Stimulated activated CD4-positive, alpha-beta T cell treated with anti-CD3 and anti-CD28 coated beads, Interleukin-2, amount 100 ng/mL, for 24 hours (primary cell): ENCODE results near the gene SNED1.
"Not testable (repeated sequence)": the region's sequence is repeated elsewhere in the genome, so short reads cannot be mapped to it uniquely, and the experiment has no call there.

Experiments
- DNase-seq, 2 donors: peaks; one replicate each; pipeline ENCODE4 v3.0.0-alpha.2; 2020

SNED1 gene

GRCh38 chr2:240972636-240973521, 25.5 kb upstream of the SNED1 start:
- no peak for DNase-seq

GRCh38 chr2:240974771-240975572, 23.4 kb upstream of the SNED1 start:
- no peak for DNase-seq

GRCh38 chr2:240975903-240976302, 22.5 kb upstream of the SNED1 start:
- DNase-seq, result not testable (repeated sequence)

- DNase-seq, result no peak
Measured at GRCh38 chr2:240981280-240981679, 17.1 kb upstream of the SNED1 start.

GRCh38 chr2:240981871-240982800, 16.3 kb upstream of the SNED1 start:
- no peak for DNase-seq

- DNase-seq, result no peak
Measured at GRCh38 chr2:240982821-240983281, 15.6 kb upstream of the SNED1 start.

- peak in 1 of 2 donors; percentile 48 for DNase-seq
Measured at GRCh38 chr2:240983361-240983995, 14.9 kb upstream of the SNED1 start.

- DNase-seq, result no peak
Measured at GRCh38 chr2:240983996-240984498, 14.4 kb upstream of the SNED1 start.

GRCh38 chr2:240985881-240986786, 12.3 kb upstream of the SNED1 start:
- no peak for DNase-seq

- DNase-seq, result no peak
Measured at GRCh38 chr2:240986787-240987411, 11.5 kb upstream of the SNED1 start.

GRCh38 chr2:240987588-240987987, 10.8 kb upstream of the SNED1 start:
- DNase-seq, result no peak

GRCh38 chr2:240988146-240988545, 10.3 kb upstream of the SNED1 start:
- no peak for DNase-seq

GRCh38 chr2:240988571-240989271, 9.7 kb upstream of the SNED1 start:
- DNase-seq, result no peak

GRCh38 chr2:240989451-240990265, 8.8 kb upstream of the SNED1 start:
- DNase-seq, result no peak

GRCh38 chr2:240990266-240990529, 8.2 kb upstream of the SNED1 start:
- no peak for DNase-seq

- no peak for DNase-seq
Measured at GRCh38 chr2:240990726-240991377, 7.6 kb upstream of the SNED1 start.

- DNase-seq, result no peak
Measured at GRCh38 chr2:240991378-240992263, 6.8 kb upstream of the SNED1 start.
